PFSK-1 (cell line): ENCODE measurements around the gene MSRB1.

Experiments
- POLR2AphosphoS5 ChIP-seq: IDR thresholded peaks from 2 replicates; pipeline ENCODE4 v1.6.1; 2012; ENCODE audit warnings: low read depth, mild to moderate bottlenecking, control low read depth, low read length, moderate library complexity
- SIN3A ChIP-seq: IDR thresholded peaks from 2 replicates; pipeline ENCODE4 v1.6.1; 2012; ENCODE audit warnings: mild to moderate bottlenecking, low read length, moderate library complexity, borderline replicate concordance; ENCODE audit not compliant: insufficient read depth
- TAF1 ChIP-seq: IDR thresholded peaks from 2 replicates; pipeline ENCODE4 v1.6.1; 2012; ENCODE audit warnings: low read length, control low read depth, borderline replicate concordance; ENCODE audit not compliant: insufficient read depth
- TF ChIP-seq, protein P1 (sequence below), 2 experiments: IDR thresholded peaks; 2 replicates each; pipeline versions ENCODE4 v1.6.1 to v1.8.0; 2011 to 2012; ENCODE audit warnings: low read depth in 2 of 2, low read length in 2 of 2, control low read depth in 1 of 2, inconsistent platforms in 1 of 2, mild to moderate bottlenecking in 1 of 2, moderate library complexity in 1 of 2; ENCODE audit not compliant: insufficient read depth in 1 of 2

DNA sequence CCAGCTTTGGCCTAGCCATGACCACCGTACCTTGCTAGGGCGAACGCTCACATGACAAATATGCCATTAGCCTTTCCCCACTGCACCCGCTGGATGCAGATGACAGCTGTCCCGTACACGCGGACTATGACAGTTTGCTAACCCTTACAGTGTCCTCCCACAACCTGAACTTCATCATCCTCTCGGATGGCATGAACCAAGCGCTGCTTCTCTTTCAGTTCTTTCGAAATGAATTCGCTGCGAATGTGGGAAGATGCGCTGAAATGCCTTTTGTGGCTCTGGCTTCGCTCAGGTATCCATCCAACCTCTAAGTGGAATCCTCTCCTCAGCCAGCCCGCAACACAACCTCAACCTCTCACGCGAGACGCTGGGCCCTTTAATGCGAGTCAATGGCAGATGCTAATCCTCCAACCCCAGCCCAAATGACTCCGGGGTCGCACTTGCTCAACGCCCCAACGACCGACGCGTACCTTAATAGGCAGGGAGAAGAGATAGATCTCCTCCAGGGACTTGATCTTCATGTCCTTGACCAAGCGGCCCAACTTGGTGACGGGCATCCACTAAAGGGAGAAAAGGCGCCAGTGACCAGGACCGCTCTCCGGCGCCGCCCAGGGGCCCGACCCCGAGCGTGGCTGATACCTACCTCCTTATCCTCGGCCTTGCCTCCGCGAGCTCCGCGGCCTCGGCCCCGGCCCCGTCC, 21.0 kb upstream of the MSRB1 start:
- TF ChIP-seq SIN3A (no peak), TAF1 (no peak), POLR2AphosphoS5 (0 out of 2 replicates have a peak, but pooled peaks have one; percentile 4)
- TF ChIP-seq, protein P1, sequence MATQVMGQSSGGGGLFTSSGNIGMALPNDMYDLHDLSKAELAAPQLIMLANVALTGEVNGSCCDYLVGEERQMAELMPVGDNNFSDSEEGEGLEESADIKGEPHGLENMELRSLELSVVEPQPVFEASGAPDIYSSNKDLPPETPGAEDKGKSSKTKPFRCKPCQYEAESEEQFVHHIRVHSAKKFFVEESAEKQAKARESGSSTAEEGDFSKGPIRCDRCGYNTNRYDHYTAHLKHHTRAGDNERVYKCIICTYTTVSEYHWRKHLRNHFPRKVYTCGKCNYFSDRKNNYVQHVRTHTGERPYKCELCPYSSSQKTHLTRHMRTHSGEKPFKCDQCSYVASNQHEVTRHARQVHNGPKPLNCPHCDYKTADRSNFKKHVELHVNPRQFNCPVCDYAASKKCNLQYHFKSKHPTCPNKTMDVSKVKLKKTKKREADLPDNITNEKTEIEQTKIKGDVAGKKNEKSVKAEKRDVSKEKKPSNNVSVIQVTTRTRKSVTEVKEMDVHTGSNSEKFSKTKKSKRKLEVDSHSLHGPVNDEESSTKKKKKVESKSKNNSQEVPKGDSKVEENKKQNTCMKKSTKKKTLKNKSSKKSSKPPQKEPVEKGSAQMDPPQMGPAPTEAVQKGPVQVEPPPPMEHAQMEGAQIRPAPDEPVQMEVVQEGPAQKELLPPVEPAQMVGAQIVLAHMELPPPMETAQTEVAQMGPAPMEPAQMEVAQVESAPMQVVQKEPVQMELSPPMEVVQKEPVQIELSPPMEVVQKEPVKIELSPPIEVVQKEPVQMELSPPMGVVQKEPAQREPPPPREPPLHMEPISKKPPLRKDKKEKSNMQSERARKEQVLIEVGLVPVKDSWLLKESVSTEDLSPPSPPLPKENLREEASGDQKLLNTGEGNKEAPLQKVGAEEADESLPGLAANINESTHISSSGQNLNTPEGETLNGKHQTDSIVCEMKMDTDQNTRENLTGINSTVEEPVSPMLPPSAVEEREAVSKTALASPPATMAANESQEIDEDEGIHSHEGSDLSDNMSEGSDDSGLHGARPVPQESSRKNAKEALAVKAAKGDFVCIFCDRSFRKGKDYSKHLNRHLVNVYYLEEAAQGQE (IDR thresholded peaks at IDR 0.05; ENCODE audit: insufficient read depth in 1 of 2, low read depth in 2 of 2, low read length in 2 of 2), result no peak
